WTC11 (cell line): ENCODE measurements around the gene FNDC3A. TPM values are rescaled to one million over a fixed set of nuclear protein-coding genes. Genes with fewer than 3 reads are reported as not detected.

ENCODE experiments used
- ATAC-seq: fragments of 200-7000 bp; cut with Tn5 transposase; 2 replicates; pipeline ENCODE4 v1.10.0; 2021; ENCODE audit warnings: mild to moderate bottlenecking, moderate library complexity
- CTCF ChIA-PET: fragments of 300-600 bp; sonication (Branson Sonifier 250); formaldehyde crosslinking; loops from one replicate; lab custom pipeline; 2021; ENCODE audit warnings: antibody characterized with exemption; lab: Charles Lee
- POLR2A ChIA-PET: fragments of 350-600 bp; sonication (Branson Sonifier 250); formaldehyde crosslinking; loops from one replicate; lab custom pipeline; 2021; ENCODE audit warnings: antibody characterized with exemption; lab: Charles Lee
- DNase-seq: peaks from one replicate; pipeline ENCODE4 v3.0.0; 2021; ENCODE audit warnings: low spot score
- H3K27ac Mint-ChIP-seq: 2 replicates; pipeline ENCODE4 v1.8.0; 2021; ENCODE audit warnings: mixed read lengths
- H3K27me3 Mint-ChIP-seq: 2 replicates; pipeline ENCODE4 v1.8.0; 2021; ENCODE audit warnings: low read depth, mild to moderate bottlenecking, moderate library complexity, mixed read lengths
- H3K36me3 Mint-ChIP-seq: 2 replicates; pipeline ENCODE4 v1.8.0; 2021; ENCODE audit warnings: mixed read lengths
- H3K4me1 Mint-ChIP-seq: 2 replicates; pipeline ENCODE4 v1.8.0; 2022; ENCODE audit warnings: mixed read lengths
- H3K4me3 Mint-ChIP-seq: 2 replicates; pipeline ENCODE4 v1.8.0; 2021; ENCODE audit warnings: mild to moderate bottlenecking, moderate library complexity, mixed read lengths
- H3K9me3 Mint-ChIP-seq: 2 replicates; pipeline ENCODE4 v1.8.0; 2021; ENCODE audit warnings: mixed read lengths
- ELF4 ChIP-seq: sonication (generic); formaldehyde crosslinking; IDR thresholded peaks from 2 replicates; pipeline ENCODE4 v1.8.1; 2022; ENCODE audit warnings: low read depth, mild to moderate bottlenecking, moderate library complexity, missing genetic modification reagents
- ESRRA ChIP-seq: sonication (generic); formaldehyde crosslinking; IDR thresholded peaks from 2 replicates; pipeline ENCODE4 v1.8.1; 2022; ENCODE audit warnings: mild to moderate bottlenecking, missing genetic modification reagents, borderline replicate concordance
- ETV6 ChIP-seq: sonication (generic); formaldehyde crosslinking; IDR thresholded peaks from 2 replicates; pipeline ENCODE4 v1.8.1; 2022; ENCODE audit warnings: mild to moderate bottlenecking, missing genetic modification reagents
- FOXP1 ChIP-seq: sonication (generic); formaldehyde crosslinking; IDR thresholded peaks from 2 replicates; pipeline ENCODE4 v1.8.0; 2022; ENCODE audit warnings: missing genetic modification reagents, mild to moderate bottlenecking, moderate library complexity, borderline replicate concordance
- GTF2I ChIP-seq: fragments of 250-450 bp; sonication (Bioruptor Pico); conservative IDR thresholded peaks from 2 replicates; pipeline ENCODE4 v1.4.0; 2021; ENCODE audit warnings: mild to moderate bottlenecking
- HMGA2 ChIP-seq: fragments of 250-450 bp; sonication (Bioruptor Pico); IDR thresholded peaks from 2 replicates; pipeline ENCODE4 v1.4.0; 2021; ENCODE audit warnings: mild to moderate bottlenecking, moderate library complexity
- JAZF1 ChIP-seq: fragments of 250-450 bp; sonication (Bioruptor Pico); IDR thresholded peaks from 2 replicates; pipeline ENCODE4 v1.9.0; 2021; ENCODE audit warnings: moderate library complexity, mild to moderate bottlenecking, inconsistent platforms
- MYBL2 ChIP-seq: sonication (generic); formaldehyde crosslinking; IDR thresholded peaks from 2 replicates; pipeline ENCODE4 v1.8.1; 2023; ENCODE audit warnings: mild to moderate bottlenecking, moderate library complexity, missing genetic modification reagents
- NR2C2 ChIP-seq: sonication (generic); formaldehyde crosslinking; IDR thresholded peaks from 2 replicates; pipeline ENCODE4 v1.8.0; 2022; ENCODE audit warnings: mild to moderate bottlenecking, missing genetic modification reagents
- SMAD4 ChIP-seq: sonication (generic); formaldehyde crosslinking; IDR thresholded peaks from 2 replicates; pipeline ENCODE4 v1.8.0; 2022; ENCODE audit warnings: mild to moderate bottlenecking, missing genetic modification reagents
- ZNF416 ChIP-seq: fragments of 250-450 bp; sonication (Bioruptor Pico); IDR thresholded peaks from 2 replicates; pipeline ENCODE4 v1.9.0; 2021; ENCODE audit warnings: mild to moderate bottlenecking, inconsistent platforms
- ZNF671 ChIP-seq: fragments of 250-450 bp; sonication (Bioruptor Pico); IDR thresholded peaks from 2 replicates; pipeline ENCODE4 v1.8.0; 2021; ENCODE audit warnings: mild to moderate bottlenecking
- total RNA-seq: library from RNA; stranded (reverse); gene quantifications from 3 replicates; pipeline ENCODE4 v1.2.3, GENCODE V29; 2021
- TF ChIP-seq, protein P1 (sequence below): sonication (generic); formaldehyde crosslinking; conservative IDR thresholded peaks from 2 replicates; pipeline ENCODE4 v1.8.1; 2023; ENCODE audit warnings: mild to moderate bottlenecking, low read depth, missing genetic modification reagents, moderate library complexity
- TF ChIP-seq, protein P2 (sequence below): sonication (generic); formaldehyde crosslinking; IDR thresholded peaks from 2 replicates; pipeline ENCODE4 v1.8.0; 2023; ENCODE audit warnings: mild to moderate bottlenecking, missing genetic modification reagents
- TF ChIP-seq, protein P3 (sequence below): sonication (generic); formaldehyde crosslinking; conservative IDR thresholded peaks from 2 replicates; pipeline ENCODE4 v1.8.1; 2022; ENCODE audit warnings: mild to moderate bottlenecking, missing genetic modification reagents
- TF ChIP-seq, protein P4 (sequence below): sonication (generic); formaldehyde crosslinking; IDR thresholded peaks from 2 replicates; pipeline ENCODE4 v1.8.1; 2022; ENCODE audit warnings: mild to moderate bottlenecking, missing genetic modification reagents, moderate library complexity, borderline replicate concordance
- TF ChIP-seq, protein P5 (sequence below): sonication (generic); formaldehyde crosslinking; IDR thresholded peaks from 2 replicates; pipeline ENCODE4 v1.8.1; 2022; ENCODE audit warnings: missing genetic modification reagents, borderline replicate concordance
- TF ChIP-seq, protein P6 (sequence below): fragments of 250-450 bp; sonication (Bioruptor Pico); conservative IDR thresholded peaks from 2 replicates; pipeline ENCODE4 v1.9.0; 2021; ENCODE audit warnings: mild to moderate bottlenecking
- TF ChIP-seq, protein P7 (sequence below): sonication (generic); formaldehyde crosslinking; IDR thresholded peaks from 2 replicates; pipeline ENCODE4 v1.8.1; 2023; ENCODE audit warnings: mild to moderate bottlenecking, missing genetic modification reagents, moderate library complexity
- TF ChIP-seq, protein P8 (sequence below): sonication (generic); formaldehyde crosslinking; IDR thresholded peaks from 2 replicates; pipeline ENCODE4 v1.8.1; 2022; ENCODE audit warnings: low read depth, missing genetic modification reagents, borderline replicate concordance

Gene FNDC3A
- total RNA-seq, 1 experiment from 2014 or later: 24.8 TPM

DNA sequence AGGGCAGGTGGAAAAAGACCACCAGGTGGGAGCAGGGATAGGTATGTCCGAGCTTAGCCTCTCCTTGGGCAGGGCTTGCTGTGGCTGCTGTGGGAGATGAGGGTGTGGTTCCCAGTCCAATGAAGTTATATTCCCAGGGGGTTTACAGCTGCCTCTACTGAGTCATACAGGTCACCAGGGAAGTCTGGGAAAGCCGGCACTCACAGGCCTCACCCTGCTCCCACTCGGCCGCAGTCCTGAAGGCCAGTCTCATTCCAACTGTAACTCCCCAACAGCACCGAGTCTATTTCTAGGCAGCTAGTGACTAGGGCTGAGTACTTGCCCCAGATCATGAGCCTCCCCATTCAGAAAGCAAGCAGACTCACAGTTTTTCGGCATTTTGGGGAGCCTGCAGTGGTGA is 77.1 kb downstream of the FNDC3A start:
- peaks cover 28% of the 10 kb centered on the region for H3K9me3 Mint-ChIP-seq
- POLR2A ChIA-PET: no interaction called here
- ATAC-seq: no peak

DNA sequence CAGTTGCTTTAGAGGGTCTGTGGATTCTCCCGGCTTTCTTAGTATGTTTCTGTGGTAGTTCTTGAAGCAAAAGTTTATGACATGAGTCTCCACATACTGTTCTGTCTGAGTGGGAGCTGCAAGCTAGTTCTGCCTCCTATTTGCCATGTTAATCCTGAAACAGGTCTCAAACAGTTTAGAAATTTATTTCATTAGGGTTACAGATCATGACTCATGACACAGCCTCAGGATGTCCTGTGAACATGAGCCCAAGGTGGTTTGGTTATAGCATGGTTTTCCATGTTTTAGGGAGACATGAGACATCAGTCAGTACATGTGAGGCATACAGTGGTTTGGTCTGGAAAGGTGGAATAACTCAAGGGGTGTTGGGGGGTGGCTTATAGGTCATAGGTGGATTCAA is 77.5 kb downstream of the FNDC3A start:
- Mint-ChIP-seq H3K4me1 (peaks cover 46% of the 10 kb centered on the region), H3K27ac (no peak overlapping the region), H3K27me3 (no peaks in the 10 kb centered on the region), H3K4me3 (no peak overlapping the region), H3K9me3 (peaks cover 28% of the 10 kb centered on the region), H3K36me3 (peaks cover 28% of the 10 kb centered on the region)
- DNase-seq (no peak), ATAC-seq (no peak)
- POLR2A ChIA-PET: no interaction called here
- CTCF ChIA-PET: no interaction called here
- TF ChIP-seq ESRRA (CRISPR knock-in tag): no peak
- TF ChIP-seq, protein P1, sequence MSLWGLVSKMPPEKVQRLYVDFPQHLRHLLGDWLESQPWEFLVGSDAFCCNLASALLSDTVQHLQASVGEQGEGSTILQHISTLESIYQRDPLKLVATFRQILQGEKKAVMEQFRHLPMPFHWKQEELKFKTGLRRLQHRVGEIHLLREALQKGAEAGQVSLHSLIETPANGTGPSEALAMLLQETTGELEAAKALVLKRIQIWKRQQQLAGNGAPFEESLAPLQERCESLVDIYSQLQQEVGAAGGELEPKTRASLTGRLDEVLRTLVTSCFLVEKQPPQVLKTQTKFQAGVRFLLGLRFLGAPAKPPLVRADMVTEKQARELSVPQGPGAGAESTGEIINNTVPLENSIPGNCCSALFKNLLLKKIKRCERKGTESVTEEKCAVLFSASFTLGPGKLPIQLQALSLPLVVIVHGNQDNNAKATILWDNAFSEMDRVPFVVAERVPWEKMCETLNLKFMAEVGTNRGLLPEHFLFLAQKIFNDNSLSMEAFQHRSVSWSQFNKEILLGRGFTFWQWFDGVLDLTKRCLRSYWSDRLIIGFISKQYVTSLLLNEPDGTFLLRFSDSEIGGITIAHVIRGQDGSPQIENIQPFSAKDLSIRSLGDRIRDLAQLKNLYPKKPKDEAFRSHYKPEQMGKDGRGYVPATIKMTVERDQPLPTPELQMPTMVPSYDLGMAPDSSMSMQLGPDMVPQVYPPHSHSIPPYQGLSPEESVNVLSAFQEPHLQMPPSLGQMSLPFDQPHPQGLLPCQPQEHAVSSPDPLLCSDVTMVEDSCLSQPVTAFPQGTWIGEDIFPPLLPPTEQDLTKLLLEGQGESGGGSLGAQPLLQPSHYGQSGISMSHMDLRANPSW (CRISPR knock-in tag): no peak
- TF ChIP-seq, protein P2, sequence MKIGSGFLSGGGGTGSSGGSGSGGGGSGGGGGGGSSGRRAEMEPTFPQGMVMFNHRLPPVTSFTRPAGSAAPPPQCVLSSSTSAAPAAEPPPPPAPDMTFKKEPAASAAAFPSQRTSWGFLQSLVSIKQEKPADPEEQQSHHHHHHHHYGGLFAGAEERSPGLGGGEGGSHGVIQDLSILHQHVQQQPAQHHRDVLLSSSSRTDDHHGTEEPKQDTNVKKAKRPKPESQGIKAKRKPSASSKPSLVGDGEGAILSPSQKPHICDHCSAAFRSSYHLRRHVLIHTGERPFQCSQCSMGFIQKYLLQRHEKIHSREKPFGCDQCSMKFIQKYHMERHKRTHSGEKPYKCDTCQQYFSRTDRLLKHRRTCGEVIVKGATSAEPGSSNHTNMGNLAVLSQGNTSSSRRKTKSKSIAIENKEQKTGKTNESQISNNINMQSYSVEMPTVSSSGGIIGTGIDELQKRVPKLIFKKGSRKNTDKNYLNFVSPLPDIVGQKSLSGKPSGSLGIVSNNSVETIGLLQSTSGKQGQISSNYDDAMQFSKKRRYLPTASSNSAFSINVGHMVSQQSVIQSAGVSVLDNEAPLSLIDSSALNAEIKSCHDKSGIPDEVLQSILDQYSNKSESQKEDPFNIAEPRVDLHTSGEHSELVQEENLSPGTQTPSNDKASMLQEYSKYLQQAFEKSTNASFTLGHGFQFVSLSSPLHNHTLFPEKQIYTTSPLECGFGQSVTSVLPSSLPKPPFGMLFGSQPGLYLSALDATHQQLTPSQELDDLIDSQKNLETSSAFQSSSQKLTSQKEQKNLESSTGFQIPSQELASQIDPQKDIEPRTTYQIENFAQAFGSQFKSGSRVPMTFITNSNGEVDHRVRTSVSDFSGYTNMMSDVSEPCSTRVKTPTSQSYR: no peak
- TF ChIP-seq, protein P3, sequence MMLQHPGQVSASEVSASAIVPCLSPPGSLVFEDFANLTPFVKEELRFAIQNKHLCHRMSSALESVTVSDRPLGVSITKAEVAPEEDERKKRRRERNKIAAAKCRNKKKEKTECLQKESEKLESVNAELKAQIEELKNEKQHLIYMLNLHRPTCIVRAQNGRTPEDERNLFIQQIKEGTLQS (CRISPR knock-in tag): no peak

More for the DNA sequence above, 77.1 kb downstream of the FNDC3A start:
- CTCF ChIA-PET: no interaction called here
- H3K4me3 Mint-ChIP-seq: no peak overlapping the region
- TF ChIP-seq ZNF416 (CRISPR knock-in tag) (no peak), ZNF671 (no peak), FOXP1 (CRISPR knock-in tag) (no peak), SMAD4 (CRISPR knock-in tag) (no peak), NR2C2 (CRISPR knock-in tag) (no peak), ELF4 (no peak), HMGA2 (CRISPR knock-in tag) (no peak), JAZF1 (no peak), ETV6 (CRISPR knock-in tag) (no peak), GTF2I (CRISPR knock-in tag) (no peak), MYBL2 (no peak)
- TF ChIP-seq, protein P4, sequence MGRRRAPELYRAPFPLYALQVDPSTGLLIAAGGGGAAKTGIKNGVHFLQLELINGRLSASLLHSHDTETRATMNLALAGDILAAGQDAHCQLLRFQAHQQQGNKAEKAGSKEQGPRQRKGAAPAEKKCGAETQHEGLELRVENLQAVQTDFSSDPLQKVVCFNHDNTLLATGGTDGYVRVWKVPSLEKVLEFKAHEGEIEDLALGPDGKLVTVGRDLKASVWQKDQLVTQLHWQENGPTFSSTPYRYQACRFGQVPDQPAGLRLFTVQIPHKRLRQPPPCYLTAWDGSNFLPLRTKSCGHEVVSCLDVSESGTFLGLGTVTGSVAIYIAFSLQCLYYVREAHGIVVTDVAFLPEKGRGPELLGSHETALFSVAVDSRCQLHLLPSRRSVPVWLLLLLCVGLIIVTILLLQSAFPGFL (CRISPR knock-in tag): no peak
- TF ChIP-seq, protein P5, sequence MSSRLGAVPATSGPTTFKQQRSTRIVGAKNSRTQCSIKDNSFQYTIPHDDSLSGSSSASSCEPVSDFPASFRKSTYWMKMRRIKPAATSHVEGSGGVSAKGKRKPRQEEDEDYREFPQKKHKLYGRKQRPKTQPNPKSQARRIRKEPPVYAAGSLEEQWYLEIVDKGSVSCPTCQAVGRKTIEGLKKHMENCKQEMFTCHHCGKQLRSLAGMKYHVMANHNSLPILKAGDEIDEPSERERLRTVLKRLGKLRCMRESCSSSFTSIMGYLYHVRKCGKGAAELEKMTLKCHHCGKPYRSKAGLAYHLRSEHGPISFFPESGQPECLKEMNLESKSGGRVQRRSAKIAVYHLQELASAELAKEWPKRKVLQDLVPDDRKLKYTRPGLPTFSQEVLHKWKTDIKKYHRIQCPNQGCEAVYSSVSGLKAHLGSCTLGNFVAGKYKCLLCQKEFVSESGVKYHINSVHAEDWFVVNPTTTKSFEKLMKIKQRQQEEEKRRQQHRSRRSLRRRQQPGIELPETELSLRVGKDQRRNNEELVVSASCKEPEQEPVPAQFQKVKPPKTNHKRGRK (CRISPR knock-in tag): no peak
- TF ChIP-seq, protein P6, sequence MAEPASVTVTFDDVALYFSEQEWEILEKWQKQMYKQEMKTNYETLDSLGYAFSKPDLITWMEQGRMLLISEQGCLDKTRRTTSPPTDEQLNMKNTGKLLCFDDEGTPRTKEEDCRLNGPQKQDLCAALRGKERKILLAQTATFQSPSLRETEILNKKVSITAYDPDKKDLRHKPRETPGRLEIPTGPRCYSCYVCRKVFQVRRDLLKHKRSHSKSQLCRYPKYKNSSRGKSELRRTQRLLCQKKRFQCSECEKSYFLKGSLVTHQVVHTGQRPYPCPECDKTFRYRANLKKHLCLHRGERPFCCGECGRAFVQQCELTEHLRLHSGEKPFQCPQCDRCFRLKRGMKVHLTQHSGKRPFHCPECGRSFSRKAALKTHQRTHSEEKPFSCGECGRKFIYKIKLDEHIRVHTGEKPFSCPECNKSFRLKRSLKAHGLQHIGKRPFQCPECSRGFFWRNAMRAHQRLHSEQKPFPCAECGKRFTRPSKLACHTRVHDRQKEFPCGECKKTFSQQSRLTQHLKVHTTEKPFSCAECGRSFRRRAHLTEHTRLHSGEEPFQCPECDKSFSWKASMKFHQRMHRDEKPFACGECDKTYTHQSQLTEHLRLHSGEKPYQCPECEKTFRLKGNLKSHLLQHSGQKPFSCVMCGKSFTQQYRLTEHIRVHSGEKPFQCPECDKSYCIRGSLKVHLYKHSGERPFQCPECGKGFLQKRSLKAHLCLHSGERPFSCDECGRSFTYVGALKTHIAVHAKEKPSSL: no peak
- TF ChIP-seq, protein P7, sequence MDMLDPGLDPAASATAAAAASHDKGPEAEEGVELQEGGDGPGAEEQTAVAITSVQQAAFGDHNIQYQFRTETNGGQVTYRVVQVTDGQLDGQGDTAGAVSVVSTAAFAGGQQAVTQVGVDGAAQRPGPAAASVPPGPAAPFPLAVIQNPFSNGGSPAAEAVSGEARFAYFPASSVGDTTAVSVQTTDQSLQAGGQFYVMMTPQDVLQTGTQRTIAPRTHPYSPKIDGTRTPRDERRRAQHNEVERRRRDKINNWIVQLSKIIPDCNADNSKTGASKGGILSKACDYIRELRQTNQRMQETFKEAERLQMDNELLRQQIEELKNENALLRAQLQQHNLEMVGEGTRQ (CRISPR knock-in tag): no peak
- TF ChIP-seq, protein P8, sequence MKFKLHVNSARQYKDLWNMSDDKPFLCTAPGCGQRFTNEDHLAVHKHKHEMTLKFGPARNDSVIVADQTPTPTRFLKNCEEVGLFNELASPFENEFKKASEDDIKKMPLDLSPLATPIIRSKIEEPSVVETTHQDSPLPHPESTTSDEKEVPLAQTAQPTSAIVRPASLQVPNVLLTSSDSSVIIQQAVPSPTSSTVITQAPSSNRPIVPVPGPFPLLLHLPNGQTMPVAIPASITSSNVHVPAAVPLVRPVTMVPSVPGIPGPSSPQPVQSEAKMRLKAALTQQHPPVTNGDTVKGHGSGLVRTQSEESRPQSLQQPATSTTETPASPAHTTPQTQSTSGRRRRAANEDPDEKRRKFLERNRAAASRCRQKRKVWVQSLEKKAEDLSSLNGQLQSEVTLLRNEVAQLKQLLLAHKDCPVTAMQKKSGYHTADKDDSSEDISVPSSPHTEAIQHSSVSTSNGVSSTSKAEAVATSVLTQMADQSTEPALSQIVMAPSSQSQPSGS (CRISPR knock-in tag): no peak
- no peaks in the 10 kb centered on the region for H3K27me3 Mint-ChIP-seq
- no peak overlapping the region for H3K27ac Mint-ChIP-seq
- H3K4me1 Mint-ChIP-seq: peaks cover 42% of the 10 kb centered on the region
- peaks cover 28% of the 10 kb centered on the region for H3K36me3 Mint-ChIP-seq
- no peak for DNase-seq
